ENCODE data around the gene IL1A. TPM values are rescaled to one million over a fixed set of nuclear protein-coding genes. Genes with fewer than 3 reads are reported as not detected.

Gene IL1A
- total RNA-seq, 1 donor from 2014 or later, result not detected

- no peak for TF ChIP-seq CTCF (IDR thresholded peaks at IDR 0.05; ENCODE audit: partially characterized antibody, unreplicated experiment)
- no peaks in the 10 kb centered on the region for H3K36me3 Mint-ChIP-seq (ENCODE audit: unreplicated experiment)
- H3K27ac Mint-ChIP-seq (ENCODE audit: unreplicated experiment), result no peak overlapping the region
- H3K9me3 Mint-ChIP-seq (ENCODE audit: unreplicated experiment), result peaks cover 2% of the 10 kb centered on the region
- H3K27me3 Mint-ChIP-seq (ENCODE audit: unreplicated experiment), result peaks cover 5% of the 10 kb centered on the region
- no peak for DNase-seq
- no peaks in the 10 kb centered on the region for H3K4me1 Mint-ChIP-seq (ENCODE audit: low read depth, unreplicated experiment)
- H3K4me3 Mint-ChIP-seq (ENCODE audit: unreplicated experiment), result no peak overlapping the region
Measured at GRCh38 chr2:112803691-112804521, 19.6 kb upstream of the IL1A start.

GRCh38 chr2:112800881-112801583 is 16.7 kb upstream of the IL1A start:
- Mint-ChIP-seq H3K27ac (ENCODE audit: unreplicated experiment) (no peak overlapping the region), H3K9me3 (ENCODE audit: unreplicated experiment) (peaks cover 6% of the 10 kb centered on the region), H3K36me3 (ENCODE audit: unreplicated experiment) (peaks cover 10% of the 10 kb centered on the region), H3K4me1 (ENCODE audit: low read depth, unreplicated experiment) (no peaks in the 10 kb centered on the region), H3K27me3 (ENCODE audit: unreplicated experiment) (peaks cover 5% of the 10 kb centered on the region), H3K4me3 (ENCODE audit: unreplicated experiment) (no peak overlapping the region)
- DNase-seq, result no peak
- no peak for TF ChIP-seq CTCF (IDR thresholded peaks at IDR 0.05; ENCODE audit: partially characterized antibody, unreplicated experiment)

- peaks cover 3% of the 10 kb centered on the region for H3K27me3 Mint-ChIP-seq (ENCODE audit: unreplicated experiment)
- peaks cover 10% of the 10 kb centered on the region for H3K36me3 Mint-ChIP-seq (ENCODE audit: unreplicated experiment)
- TF ChIP-seq CTCF (IDR thresholded peaks at IDR 0.05; ENCODE audit: partially characterized antibody, unreplicated experiment), result no peak
- H3K4me1 Mint-ChIP-seq (ENCODE audit: low read depth, unreplicated experiment), result no peaks in the 10 kb centered on the region
- H3K4me3 Mint-ChIP-seq (ENCODE audit: unreplicated experiment), result no peak overlapping the region
- peaks cover 6% of the 10 kb centered on the region for H3K9me3 Mint-ChIP-seq (ENCODE audit: unreplicated experiment)
- no peak overlapping the region for H3K27ac Mint-ChIP-seq (ENCODE audit: unreplicated experiment)
- DNase-seq, result no peak
Measured at GRCh38 chr2:112798979-112799975, 15.0 kb upstream of the IL1A start.

GRCh38 chr2:112796486-112796885 is 12.2 kb upstream of the IL1A start:
- no peak for TF ChIP-seq CTCF (IDR thresholded peaks at IDR 0.05; ENCODE audit: partially characterized antibody, unreplicated experiment)
- Mint-ChIP-seq H3K4me1 (ENCODE audit: low read depth, unreplicated experiment) (no peaks in the 10 kb centered on the region), H3K27me3 (ENCODE audit: unreplicated experiment) (peaks cover 3% of the 10 kb centered on the region), H3K9me3 (ENCODE audit: unreplicated experiment) (peaks cover 4% of the 10 kb centered on the region), H3K27ac (ENCODE audit: unreplicated experiment) (no peak overlapping the region), H3K4me3 (ENCODE audit: unreplicated experiment) (no peak overlapping the region), H3K36me3 (ENCODE audit: unreplicated experiment) (peaks cover 10% of the 10 kb centered on the region)
- DNase-seq, result no peak
